Lower leg skin (tissue), 3 donors: ENCODE results near the gene LYVE1.

ENCODE experiments used
- POLR2A ChIP-seq, 2 donors: fragments of 450-650 bp; IDR thresholded peaks; one replicate each; pipeline ENCODE4 v1.6.1; 2016 to 2017; ENCODE audit warnings: antibody characterized with exemption in 2 of 2, mild to moderate bottlenecking in 1 of 2, moderate library complexity in 1 of 2
- TF ChIP-seq, protein P1 (sequence below), 3 donors: fragments of 450-650 bp; IDR thresholded peaks; one replicate each; pipeline ENCODE4 v1.5.1; 2016; ENCODE audit warnings: antibody characterized with exemption in 3 of 3, mild to moderate bottlenecking in 3 of 3, moderate library complexity in 2 of 3

DNA sequence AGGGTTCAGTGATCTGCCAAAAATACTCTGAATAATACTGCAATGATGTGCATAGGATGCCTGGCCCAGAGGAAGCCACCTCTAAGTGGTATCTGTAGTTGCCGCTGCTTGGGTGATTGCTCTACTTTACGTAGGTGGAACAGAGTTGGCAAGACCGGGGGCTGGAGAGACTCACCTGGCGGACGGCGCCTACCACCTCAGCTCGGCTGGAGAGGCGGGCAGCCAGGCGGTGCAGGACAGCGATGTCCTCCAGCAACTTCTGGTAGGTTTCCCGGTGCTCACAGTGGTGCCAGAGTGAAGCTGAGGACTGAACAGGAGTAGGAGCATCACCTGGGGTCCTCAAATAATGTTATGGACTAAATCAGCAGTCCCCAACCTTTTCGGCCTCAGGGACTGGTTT is 34.5 kb upstream of the LYVE1 start:
- TF ChIP-seq, protein P1, sequence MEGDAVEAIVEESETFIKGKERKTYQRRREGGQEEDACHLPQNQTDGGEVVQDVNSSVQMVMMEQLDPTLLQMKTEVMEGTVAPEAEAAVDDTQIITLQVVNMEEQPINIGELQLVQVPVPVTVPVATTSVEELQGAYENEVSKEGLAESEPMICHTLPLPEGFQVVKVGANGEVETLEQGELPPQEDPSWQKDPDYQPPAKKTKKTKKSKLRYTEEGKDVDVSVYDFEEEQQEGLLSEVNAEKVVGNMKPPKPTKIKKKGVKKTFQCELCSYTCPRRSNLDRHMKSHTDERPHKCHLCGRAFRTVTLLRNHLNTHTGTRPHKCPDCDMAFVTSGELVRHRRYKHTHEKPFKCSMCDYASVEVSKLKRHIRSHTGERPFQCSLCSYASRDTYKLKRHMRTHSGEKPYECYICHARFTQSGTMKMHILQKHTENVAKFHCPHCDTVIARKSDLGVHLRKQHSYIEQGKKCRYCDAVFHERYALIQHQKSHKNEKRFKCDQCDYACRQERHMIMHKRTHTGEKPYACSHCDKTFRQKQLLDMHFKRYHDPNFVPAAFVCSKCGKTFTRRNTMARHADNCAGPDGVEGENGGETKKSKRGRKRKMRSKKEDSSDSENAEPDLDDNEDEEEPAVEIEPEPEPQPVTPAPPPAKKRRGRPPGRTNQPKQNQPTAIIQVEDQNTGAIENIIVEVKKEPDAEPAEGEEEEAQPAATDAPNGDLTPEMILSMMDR (IDR thresholded peaks at IDR 0.05), result no peak
- no peak for TF ChIP-seq POLR2A (IDR thresholded peaks at IDR 0.05)
